ENCODE results near the gene WIPF2.

DNA sequence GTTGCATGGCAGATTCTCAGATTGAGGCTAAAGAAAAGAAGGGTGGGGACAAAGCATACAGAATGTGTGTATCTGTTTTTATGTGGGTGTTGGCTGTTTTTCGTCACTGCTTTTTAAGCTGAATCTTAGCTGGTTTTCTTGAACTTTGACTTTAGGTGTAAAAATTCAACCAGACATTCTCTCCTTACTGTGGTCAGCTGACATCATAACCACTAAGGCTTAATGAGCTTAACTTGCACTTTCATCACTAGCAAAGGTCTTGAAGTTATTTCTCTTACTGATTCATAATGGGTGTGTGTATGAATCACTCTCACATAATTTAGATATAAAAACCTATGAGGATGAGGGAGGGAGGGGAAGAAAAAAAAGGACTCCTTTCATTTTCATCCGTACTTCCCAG lies 64.6 kb downstream of the WIPF2 start:
- TF ChIP-seq, protein P1, sequence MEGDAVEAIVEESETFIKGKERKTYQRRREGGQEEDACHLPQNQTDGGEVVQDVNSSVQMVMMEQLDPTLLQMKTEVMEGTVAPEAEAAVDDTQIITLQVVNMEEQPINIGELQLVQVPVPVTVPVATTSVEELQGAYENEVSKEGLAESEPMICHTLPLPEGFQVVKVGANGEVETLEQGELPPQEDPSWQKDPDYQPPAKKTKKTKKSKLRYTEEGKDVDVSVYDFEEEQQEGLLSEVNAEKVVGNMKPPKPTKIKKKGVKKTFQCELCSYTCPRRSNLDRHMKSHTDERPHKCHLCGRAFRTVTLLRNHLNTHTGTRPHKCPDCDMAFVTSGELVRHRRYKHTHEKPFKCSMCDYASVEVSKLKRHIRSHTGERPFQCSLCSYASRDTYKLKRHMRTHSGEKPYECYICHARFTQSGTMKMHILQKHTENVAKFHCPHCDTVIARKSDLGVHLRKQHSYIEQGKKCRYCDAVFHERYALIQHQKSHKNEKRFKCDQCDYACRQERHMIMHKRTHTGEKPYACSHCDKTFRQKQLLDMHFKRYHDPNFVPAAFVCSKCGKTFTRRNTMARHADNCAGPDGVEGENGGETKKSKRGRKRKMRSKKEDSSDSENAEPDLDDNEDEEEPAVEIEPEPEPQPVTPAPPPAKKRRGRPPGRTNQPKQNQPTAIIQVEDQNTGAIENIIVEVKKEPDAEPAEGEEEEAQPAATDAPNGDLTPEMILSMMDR (IDR thresholded peaks at IDR 0.05; ENCODE audit: extremely low read depth in 1 of 2, insufficient read depth in 1 of 2, low read depth in 1 of 2, low read length in 2 of 2), result no peak
- TF ChIP-seq GATA2 (IDR thresholded peaks at IDR 0.05; ENCODE audit: insufficient read depth, insufficient read length, low read depth, low read length) (no peak), POLR2AphosphoS5 (IDR thresholded peaks at IDR 0.05; ENCODE audit: insufficient read depth, low read depth, low read length) (no peak), POLR2A (IDR thresholded peaks at IDR 0.05; ENCODE audit: low read depth, low read length) (no peak), EZH2 (IDR thresholded peaks at IDR 0.05; ENCODE audit: borderline replicate concordance, low read depth, low read length, severe bottlenecking) (no peak)
- TF ChIP-seq, protein P2, sequence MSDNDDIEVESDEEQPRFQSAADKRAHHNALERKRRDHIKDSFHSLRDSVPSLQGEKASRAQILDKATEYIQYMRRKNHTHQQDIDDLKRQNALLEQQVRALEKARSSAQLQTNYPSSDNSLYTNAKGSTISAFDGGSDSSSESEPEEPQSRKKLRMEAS (IDR thresholded peaks at IDR 0.05; ENCODE audit: insufficient read depth, insufficient read length), result no peak

All from endothelial cell of umbilical vein (primary cell).